H9 (cell line): ENCODE data around the gene TAAR2. TPM values are rescaled to one million over a fixed set of nuclear protein-coding genes. Genes with fewer than 3 reads are reported as not detected.

Source experiments
- DNase-seq: peaks from one replicate; pipeline ENCODE4 v3.0.0-alpha.2; 2017
- H2AFZ ChIP-seq: one replicate; pipeline ENCODE4 v1.6.1; 2013; ENCODE audit warnings: mild to moderate bottlenecking, low read length, control low read depth, moderate library complexity
- H2AK5ac ChIP-seq: 2 replicates; pipeline ENCODE4 v1.6.1; 2013; ENCODE audit warnings: low read length, control low read depth, mixed read lengths; ENCODE audit not compliant: insufficient read length
- H2BK120ac ChIP-seq: one replicate; pipeline ENCODE4 v1.6.1; 2013; ENCODE audit warnings: low read depth, mild to moderate bottlenecking, low read length, control low read depth, inconsistent platforms; ENCODE audit not compliant: poor library complexity, severe bottlenecking
- H2BK12ac ChIP-seq: 2 replicates; pipeline ENCODE4 v1.6.1; 2013; ENCODE audit warnings: low read length, control low read depth, mixed read lengths, low read depth; ENCODE audit not compliant: insufficient read length
- H2BK15ac ChIP-seq: 2 replicates; pipeline ENCODE4 v1.6.1; 2013; ENCODE audit warnings: low read depth, low read length, control low read depth
- H2BK20ac ChIP-seq: one replicate; pipeline ENCODE4 v1.6.1; 2013; ENCODE audit warnings: low read depth, mild to moderate bottlenecking, low read length, control low read depth, inconsistent platforms; ENCODE audit not compliant: poor library complexity, severe bottlenecking
- H2BK5ac ChIP-seq: 2 replicates; pipeline ENCODE4 v1.6.1; 2013; ENCODE audit warnings: low read length, control low read depth, mixed read lengths; ENCODE audit not compliant: insufficient read length
- H3K14ac ChIP-seq: 2 replicates; pipeline ENCODE4 v1.6.1; 2013; ENCODE audit warnings: low read length, control low read depth; ENCODE audit not compliant: insufficient read depth
- H3K18ac ChIP-seq: 2 replicates; pipeline ENCODE4 v1.6.1; 2013; ENCODE audit warnings: low read depth, mild to moderate bottlenecking, mixed read lengths, low read length, control low read depth; ENCODE audit not compliant: insufficient read length
- H3K23ac ChIP-seq: 2 replicates; pipeline ENCODE4 v1.6.1; 2013; ENCODE audit warnings: low read length, control low read depth, mixed read lengths, low read depth; ENCODE audit not compliant: insufficient read length
- H3K23me2 ChIP-seq: 2 replicates; pipeline ENCODE4 v1.6.1; 2013; ENCODE audit warnings: low read depth, mild to moderate bottlenecking, mixed read lengths, low read length, control low read depth; ENCODE audit not compliant: insufficient read length, poor library complexity, severe bottlenecking
- H3K27ac ChIP-seq: 2 replicates; pipeline ENCODE4 v1.5.1; 2013; ENCODE audit warnings: low read length, control low read depth, mixed read lengths, low read depth; ENCODE audit not compliant: insufficient read length
- H3K27me3 ChIP-seq: 2 replicates; pipeline ENCODE4 v1.6.1; 2013; ENCODE audit warnings: low read length, control low read depth, inconsistent platforms; ENCODE audit not compliant: insufficient read depth
- H3K4ac ChIP-seq: 2 replicates; pipeline ENCODE4 v1.6.1; 2013; ENCODE audit warnings: low read depth, mild to moderate bottlenecking, control low read depth, inconsistent platforms, low read length, moderate library complexity
- H3K4me1 ChIP-seq: 2 replicates; pipeline ENCODE4 v1.6.1; 2013; ENCODE audit warnings: low read length, control low read depth, inconsistent platforms; ENCODE audit not compliant: insufficient read depth
- H3K4me2 ChIP-seq: 2 replicates; pipeline ENCODE4 v1.6.1; 2013; ENCODE audit warnings: low read length, control low read depth, mixed read lengths; ENCODE audit not compliant: insufficient read length, insufficient read depth
- H3K56ac ChIP-seq: 2 replicates; pipeline ENCODE4 v1.6.1; 2013; ENCODE audit warnings: low read depth, mild to moderate bottlenecking, mixed read lengths, low read length, control low read depth; ENCODE audit not compliant: insufficient read length
- H3K79me1 ChIP-seq: 2 replicates; pipeline ENCODE4 v1.6.1; 2013; ENCODE audit warnings: low read depth, mild to moderate bottlenecking, moderate library complexity, low read length, control low read depth, inconsistent platforms; ENCODE audit not compliant: insufficient read depth, poor library complexity, severe bottlenecking
- H3K79me2 ChIP-seq: 2 replicates; pipeline ENCODE4 v1.6.1; 2013; ENCODE audit warnings: low read length, control low read depth, inconsistent platforms; ENCODE audit not compliant: insufficient read depth
- H3K9ac ChIP-seq: 2 replicates; pipeline ENCODE4 v1.6.1; 2013; ENCODE audit warnings: low read length, control low read depth, mixed read lengths; ENCODE audit not compliant: insufficient read length; ENCODE audit errors: extremely low read depth
- H3K9me3 ChIP-seq: one replicate; pipeline ENCODE4 v1.6.1; 2013; ENCODE audit warnings: low read depth, low read length, inconsistent platforms; ENCODE audit not compliant: control insufficient read depth
- H3T11ph ChIP-seq: one replicate; pipeline ENCODE4 v1.6.1; 2013; ENCODE audit warnings: mild to moderate bottlenecking, low read length, control low read depth, inconsistent platforms
- H4K20me1 ChIP-seq: one replicate; pipeline ENCODE4 v1.6.1; 2013; ENCODE audit not compliant: control insufficient read depth, insufficient read length, insufficient read depth
- H4K5ac ChIP-seq: 2 replicates; pipeline ENCODE4 v1.6.1; 2013; ENCODE audit warnings: low read depth, mild to moderate bottlenecking, mixed read lengths, low read length, control low read depth; ENCODE audit not compliant: insufficient read length
- H4K8ac ChIP-seq: replicated peaks from 2 replicates; pipeline ENCODE4 v1.6.1; 2013; ENCODE audit warnings: low read length, control low read depth, mixed read lengths, low read depth; ENCODE audit not compliant: insufficient read length
- H4K91ac ChIP-seq: 2 replicates; pipeline ENCODE4 v1.6.1; 2013; ENCODE audit warnings: low read depth, mild to moderate bottlenecking, moderate library complexity, mixed read lengths, low read length, control low read depth; ENCODE audit not compliant: insufficient read length
- H3K27ac Mint-ChIP-seq, 3 experiments: 2 replicates in 2 of 3; 3 replicates in 1 of 3; pipeline ENCODE4 v1.8.0; 2020 to 2021; ENCODE audit warnings: mixed read lengths in 3 of 3, mild to moderate bottlenecking in 1 of 3, moderate library complexity in 1 of 3
- H3K27me3 Mint-ChIP-seq: 2 replicates; pipeline ENCODE4 v1.8.0; 2021; ENCODE audit warnings: low read depth, mild to moderate bottlenecking, moderate library complexity, mixed read lengths
- H3K36me3 Mint-ChIP-seq, 3 experiments: 2 replicates in 2 of 3; 3 replicates in 1 of 3; pipeline ENCODE4 v1.8.0; 2020 to 2021; ENCODE audit warnings: low read depth in 3 of 3, mixed read lengths in 3 of 3; ENCODE audit not compliant: insufficient read depth in 1 of 3
- H3K4me1 Mint-ChIP-seq, 2 experiments: 2 replicates each; pipeline ENCODE4 v1.8.0; 2020; ENCODE audit warnings: mixed read lengths in 2 of 2
- H3K4me3 Mint-ChIP-seq, 2 experiments: 2 replicates in 1 of 2; 3 replicates in 1 of 2; pipeline ENCODE4 v1.8.0; 2020 to 2021; ENCODE audit warnings: mild to moderate bottlenecking in 2 of 2, mixed read lengths in 2 of 2, moderate library complexity in 1 of 2
- H3K9me3 Mint-ChIP-seq, 2 experiments: 2 replicates in 1 of 2; 3 replicates in 1 of 2; pipeline ENCODE4 v1.8.0; 2020; ENCODE audit warnings: mild to moderate bottlenecking in 2 of 2, mixed read lengths in 2 of 2, moderate library complexity in 1 of 2
- CTCF ChIP-seq: fragments of 200-600 bp; sonication (generic); conservative IDR thresholded peaks from 3 replicates; pipeline ENCODE4 v1.8.0; 2021; ENCODE audit warnings: antibody characterized with exemption, mild to moderate bottlenecking
- WGBS: extraction: QIAGEN DNeasy Blood & Tissue Kit; methylation state at CpG from one replicate; pipeline ENCODE4 v1.1.7; 2013; ENCODE audit warnings: missing lambda C conversion rate, low lambda C conversion rate, mixed read lengths; ENCODE audit not compliant: insufficient read length; ENCODE audit errors: extremely low coverage; 5-methylcytosine and 5-hydroxymethylcytosine counted together
- total RNA-seq: library from RNA; stranded (reverse); gene quantifications from 2 replicates; pipeline ENCODE4 v1.2.1, GENCODE V29; 2021

Gene TAAR2
- total RNA-seq, 1 experiment from 2014 or later = not detected

GRCh38 chr6:132607544-132608233 lies 16.4 kb downstream of the TAAR2 start:
- no peaks in the 10 kb centered on the region for H4K20me1 ChIP-seq
- H3K27me3 ChIP-seq = no peaks in the 10 kb centered on the region
- H3K23me2 ChIP-seq = no peaks in the 10 kb centered on the region
- no peak overlapping the region for H3K14ac ChIP-seq
- no peak overlapping the region for H3K4ac ChIP-seq
- H3K4me2 ChIP-seq = no peak overlapping the region
- no peak overlapping the region for H3K27ac ChIP-seq
- H3K56ac ChIP-seq = no peak overlapping the region
- no peak overlapping the region for H2AFZ ChIP-seq
- no peak overlapping the region for H3K23ac ChIP-seq
- H4K8ac ChIP-seq = no peak overlapping the region
- no peak overlapping the region for H3T11ph ChIP-seq
- H2BK5ac ChIP-seq = no peak overlapping the region
- no peak overlapping the region for H3K9ac ChIP-seq
- no peak for DNase-seq
- H2BK20ac ChIP-seq = no peak overlapping the region
- no peaks in the 10 kb centered on the region for H3K4me1 ChIP-seq
- no peak overlapping the region for H3K18ac ChIP-seq
- no peak overlapping the region for H2BK120ac ChIP-seq
- Mint-ChIP-seq H3K4me1 (no peaks in the 10 kb centered on the region), H3K4me3 (no peak overlapping the region), H3K9me3 (no peaks in the 10 kb centered on the region), H3K36me3 (no peaks in the 10 kb centered on the region), H3K27ac (no peak overlapping the region), H3K27me3 (no peaks in the 10 kb centered on the region)
- no peak overlapping the region for H4K91ac ChIP-seq
- H3K79me2 ChIP-seq = no peaks in the 10 kb centered on the region
- no peaks in the 10 kb centered on the region for H3K9me3 ChIP-seq
- H2AK5ac ChIP-seq = no peak overlapping the region
- H2BK15ac ChIP-seq = no peak overlapping the region
- no peaks in the 10 kb centered on the region for H3K79me1 ChIP-seq
- TF ChIP-seq CTCF = no peak
- WGBS = no CpG with 5 or more reads among the region's 5 CpGs
- H2BK12ac ChIP-seq = no peak overlapping the region
- H4K5ac ChIP-seq = no peak overlapping the region
